ENCODE measurements around the gene S100A12.

DNA sequence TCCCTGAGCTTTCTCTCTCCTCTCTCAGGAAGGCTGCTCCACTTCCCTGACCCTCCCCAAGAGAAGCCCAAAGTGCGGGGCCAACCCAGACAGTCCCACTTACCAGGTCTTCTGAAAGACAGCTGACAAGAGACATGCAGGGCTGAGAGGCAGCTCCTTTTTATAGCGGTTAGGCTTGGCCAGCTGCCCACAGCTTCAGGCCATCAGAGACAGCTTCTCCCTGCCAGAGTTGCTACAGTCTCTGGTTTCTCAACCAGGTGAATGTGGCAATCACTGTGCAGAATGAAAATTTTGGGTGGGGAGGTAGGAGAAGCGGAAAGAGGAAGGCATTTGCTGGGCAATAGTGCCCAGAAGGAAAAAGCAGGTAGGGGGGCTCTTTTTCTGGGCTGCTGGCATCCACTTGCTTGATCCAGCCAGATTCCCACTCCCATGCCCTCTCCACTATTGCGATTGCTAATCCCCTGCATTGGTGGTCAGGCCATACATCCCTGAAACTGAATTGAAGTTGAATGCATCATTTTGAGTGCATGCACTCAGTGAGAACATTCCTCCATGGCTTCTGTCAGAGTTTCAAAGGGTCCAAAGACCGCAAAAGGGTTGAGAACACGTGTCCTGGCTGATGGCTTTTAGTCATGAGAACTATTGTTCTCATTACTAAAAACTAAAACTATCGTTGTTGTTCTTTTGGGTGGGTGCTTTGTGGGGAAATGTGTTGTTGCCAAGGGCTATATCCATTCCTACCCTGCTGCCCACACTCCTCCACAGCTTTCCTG is 15.7 kb upstream of the S100A12 start, which contains the start of gene S100A8:
- TF ChIP-seq JUN (IDR thresholded peaks at IDR 0.05; ENCODE audit: borderline replicate concordance, insufficient read depth, insufficient read length, low read depth): no peak
- TF ChIP-seq, protein P1, sequence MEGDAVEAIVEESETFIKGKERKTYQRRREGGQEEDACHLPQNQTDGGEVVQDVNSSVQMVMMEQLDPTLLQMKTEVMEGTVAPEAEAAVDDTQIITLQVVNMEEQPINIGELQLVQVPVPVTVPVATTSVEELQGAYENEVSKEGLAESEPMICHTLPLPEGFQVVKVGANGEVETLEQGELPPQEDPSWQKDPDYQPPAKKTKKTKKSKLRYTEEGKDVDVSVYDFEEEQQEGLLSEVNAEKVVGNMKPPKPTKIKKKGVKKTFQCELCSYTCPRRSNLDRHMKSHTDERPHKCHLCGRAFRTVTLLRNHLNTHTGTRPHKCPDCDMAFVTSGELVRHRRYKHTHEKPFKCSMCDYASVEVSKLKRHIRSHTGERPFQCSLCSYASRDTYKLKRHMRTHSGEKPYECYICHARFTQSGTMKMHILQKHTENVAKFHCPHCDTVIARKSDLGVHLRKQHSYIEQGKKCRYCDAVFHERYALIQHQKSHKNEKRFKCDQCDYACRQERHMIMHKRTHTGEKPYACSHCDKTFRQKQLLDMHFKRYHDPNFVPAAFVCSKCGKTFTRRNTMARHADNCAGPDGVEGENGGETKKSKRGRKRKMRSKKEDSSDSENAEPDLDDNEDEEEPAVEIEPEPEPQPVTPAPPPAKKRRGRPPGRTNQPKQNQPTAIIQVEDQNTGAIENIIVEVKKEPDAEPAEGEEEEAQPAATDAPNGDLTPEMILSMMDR (IDR thresholded peaks at IDR 0.05; ENCODE audit: extremely low read depth in 1 of 2, insufficient read depth in 1 of 2, low read depth in 1 of 2, low read length in 2 of 2): no peak
- no peak for TF ChIP-seq POLR2A (IDR thresholded peaks at IDR 0.05; ENCODE audit: low read depth, low read length)
- TF ChIP-seq EZH2 (IDR thresholded peaks at IDR 0.05; ENCODE audit: borderline replicate concordance, low read depth, low read length, severe bottlenecking): no peak
- no peak for TF ChIP-seq POLR2AphosphoS5 (IDR thresholded peaks at IDR 0.05; ENCODE audit: insufficient read depth, low read depth, low read length)
- TF ChIP-seq, protein P2, sequence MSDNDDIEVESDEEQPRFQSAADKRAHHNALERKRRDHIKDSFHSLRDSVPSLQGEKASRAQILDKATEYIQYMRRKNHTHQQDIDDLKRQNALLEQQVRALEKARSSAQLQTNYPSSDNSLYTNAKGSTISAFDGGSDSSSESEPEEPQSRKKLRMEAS (IDR thresholded peaks at IDR 0.05; ENCODE audit: insufficient read depth, insufficient read length): no peak
- no peak for TF ChIP-seq MYC (IDR thresholded peaks at IDR 0.05; ENCODE audit: low read depth, low read length)
- no peak for TF ChIP-seq GATA2 (IDR thresholded peaks at IDR 0.05; ENCODE audit: insufficient read depth, insufficient read length, low read depth, low read length)
- TF ChIP-seq FOS (IDR thresholded peaks at IDR 0.05; ENCODE audit: borderline replicate concordance, insufficient read depth, low read length): no peak
